Fibroblast of skin of scalp (primary cell): Measurements from ENCODE around the gene AATK.
"Not testable (repeated sequence)": the region's sequence is repeated elsewhere in the genome, so short reads cannot be mapped to it uniquely, and the experiment has no call there.

ENCODE experiments used
- DNase-seq: peaks from one replicate; pipeline ENCODE4 v3.0.0-alpha.2; 2013

Gene AATK

DNA sequence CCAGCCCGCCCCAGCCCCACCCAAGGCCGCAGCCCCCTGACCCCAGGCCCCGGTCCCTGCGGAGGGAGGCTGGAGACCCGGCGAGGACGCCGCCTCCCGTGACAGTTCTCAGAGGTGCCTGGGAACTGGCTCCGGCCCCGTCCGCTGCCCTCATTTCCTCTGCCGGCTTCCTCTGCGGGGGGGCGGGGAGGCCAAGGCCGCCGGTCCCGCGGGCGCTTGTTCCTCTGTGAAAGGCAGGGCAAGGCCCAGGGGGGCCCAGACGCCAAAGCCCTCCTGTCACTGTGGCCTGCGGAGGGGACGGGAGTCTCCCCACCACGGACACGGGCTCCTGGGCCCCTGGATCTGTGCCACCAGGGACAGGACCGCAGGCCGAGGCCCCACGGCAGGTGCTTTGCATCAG is 5.7 kb downstream of the AATK start:
- DNase-seq = no peak

DNA sequence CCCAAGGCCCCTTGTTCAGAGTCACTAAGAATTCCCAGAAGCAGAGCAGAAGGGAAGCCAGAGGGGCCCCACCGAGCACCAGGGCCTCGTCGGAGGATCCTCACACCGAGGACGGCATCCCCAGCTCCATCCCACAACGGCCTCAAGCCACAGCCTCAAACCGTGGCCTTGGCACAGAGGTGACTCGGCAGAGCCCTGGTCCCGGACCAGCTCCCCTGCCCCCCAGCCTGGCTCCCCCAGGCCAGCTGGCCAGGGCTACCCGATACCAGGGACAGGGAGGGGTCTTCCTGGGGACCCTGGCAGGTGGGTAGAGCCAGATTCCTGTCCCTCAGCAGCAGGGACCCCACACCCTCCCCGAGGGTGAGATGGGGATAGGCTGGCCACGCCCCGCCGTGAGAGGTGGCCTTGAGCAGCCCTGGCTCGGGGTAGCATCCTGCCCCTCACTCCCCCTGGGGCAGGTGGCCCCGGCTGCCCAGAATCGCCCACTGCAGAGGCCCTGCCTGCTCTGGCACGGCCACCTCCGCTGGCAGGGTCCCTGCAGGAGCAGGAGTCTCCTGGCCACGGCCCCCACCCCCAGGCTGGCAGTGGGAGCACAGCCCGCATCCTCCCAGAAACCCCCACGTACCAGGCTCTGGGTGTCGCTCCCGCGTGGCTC is 6.3 kb downstream of the AATK start:
- DNase-seq = no peak

DNA sequence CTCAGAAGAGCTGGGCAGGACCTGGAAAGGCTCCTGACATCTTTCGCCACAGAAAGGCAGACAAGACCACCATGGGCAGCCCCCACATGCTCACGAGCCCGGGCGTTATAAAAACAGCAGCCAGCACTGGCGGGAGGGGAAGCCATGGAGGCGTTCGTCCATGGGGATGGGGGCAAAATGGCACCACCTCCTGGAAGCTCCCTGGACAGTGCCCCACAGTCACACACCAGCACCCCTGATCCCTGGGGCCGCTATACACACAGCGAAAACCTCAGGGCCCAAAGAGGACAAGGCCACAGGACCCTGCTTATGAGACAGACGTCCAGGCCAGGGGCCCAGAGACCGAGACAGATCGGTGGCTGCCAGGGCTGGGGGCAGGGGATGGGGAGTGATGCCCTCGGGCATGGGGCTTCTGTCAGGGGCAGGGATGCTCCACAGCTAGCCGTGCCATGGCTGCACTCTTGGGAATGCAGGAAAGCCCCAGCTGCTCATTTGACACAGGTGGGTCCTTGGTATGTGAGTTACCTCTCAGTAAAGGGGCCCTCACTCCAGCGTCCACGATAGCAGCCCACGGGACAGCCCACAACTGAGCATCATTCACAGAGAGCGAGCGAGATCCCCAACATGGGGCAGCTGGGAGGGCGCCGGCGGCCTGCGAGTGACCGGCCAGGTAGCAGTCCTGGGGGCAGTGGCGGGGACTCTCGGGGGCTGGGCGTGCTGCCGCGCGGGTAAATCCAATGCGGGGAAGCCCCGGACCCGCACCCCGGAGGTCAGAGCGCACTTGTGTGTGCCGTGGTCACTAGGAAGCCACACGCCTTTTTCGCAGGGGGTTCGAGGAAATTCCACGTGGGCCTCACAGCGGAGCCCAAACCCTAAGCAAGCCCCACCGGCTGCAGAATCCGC is 7.1 kb downstream of the AATK start:
- DNase-seq = no peak

DNA sequence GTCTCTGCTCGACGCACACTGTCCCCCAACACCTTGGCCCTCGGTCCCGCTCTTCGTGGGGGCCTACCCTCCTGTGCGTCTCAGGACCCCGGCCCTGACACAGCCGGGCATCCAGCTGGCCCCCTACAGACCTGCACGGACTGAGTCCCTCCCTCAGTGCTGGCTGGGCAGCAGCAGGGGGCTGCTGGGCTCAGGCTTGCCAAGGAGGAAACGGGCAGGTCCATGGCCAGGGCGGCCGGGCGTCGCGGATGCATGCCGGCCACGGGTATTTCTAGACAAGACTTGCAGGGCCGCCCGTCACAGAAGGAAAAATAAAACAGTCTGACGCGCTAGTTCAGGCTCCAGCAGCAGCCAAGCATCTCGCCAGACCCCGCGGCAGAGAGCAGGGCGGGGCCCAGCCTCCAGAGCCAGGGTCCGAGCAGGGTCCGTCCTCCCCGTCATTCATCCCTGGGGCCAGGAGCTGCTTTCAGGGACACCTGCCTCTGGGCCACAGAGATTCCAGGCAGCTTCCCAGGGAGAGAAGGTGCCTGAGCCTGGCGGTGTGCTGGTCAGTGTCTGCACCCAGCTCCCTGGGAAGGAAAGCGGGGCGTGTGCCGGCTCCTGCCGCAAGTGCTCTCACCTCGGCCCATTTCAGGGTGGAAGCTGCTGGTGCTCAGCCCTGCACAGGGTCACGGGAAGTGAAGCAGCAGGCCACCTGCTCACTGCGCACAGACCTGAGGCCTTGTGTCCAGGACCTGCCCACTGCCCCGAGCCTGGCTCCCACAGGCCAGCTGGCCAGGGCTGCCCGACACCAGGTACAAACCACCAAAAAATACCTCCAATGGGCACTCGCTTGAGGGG is 8.0 kb downstream of the AATK start:
- no peak for DNase-seq

DNA sequence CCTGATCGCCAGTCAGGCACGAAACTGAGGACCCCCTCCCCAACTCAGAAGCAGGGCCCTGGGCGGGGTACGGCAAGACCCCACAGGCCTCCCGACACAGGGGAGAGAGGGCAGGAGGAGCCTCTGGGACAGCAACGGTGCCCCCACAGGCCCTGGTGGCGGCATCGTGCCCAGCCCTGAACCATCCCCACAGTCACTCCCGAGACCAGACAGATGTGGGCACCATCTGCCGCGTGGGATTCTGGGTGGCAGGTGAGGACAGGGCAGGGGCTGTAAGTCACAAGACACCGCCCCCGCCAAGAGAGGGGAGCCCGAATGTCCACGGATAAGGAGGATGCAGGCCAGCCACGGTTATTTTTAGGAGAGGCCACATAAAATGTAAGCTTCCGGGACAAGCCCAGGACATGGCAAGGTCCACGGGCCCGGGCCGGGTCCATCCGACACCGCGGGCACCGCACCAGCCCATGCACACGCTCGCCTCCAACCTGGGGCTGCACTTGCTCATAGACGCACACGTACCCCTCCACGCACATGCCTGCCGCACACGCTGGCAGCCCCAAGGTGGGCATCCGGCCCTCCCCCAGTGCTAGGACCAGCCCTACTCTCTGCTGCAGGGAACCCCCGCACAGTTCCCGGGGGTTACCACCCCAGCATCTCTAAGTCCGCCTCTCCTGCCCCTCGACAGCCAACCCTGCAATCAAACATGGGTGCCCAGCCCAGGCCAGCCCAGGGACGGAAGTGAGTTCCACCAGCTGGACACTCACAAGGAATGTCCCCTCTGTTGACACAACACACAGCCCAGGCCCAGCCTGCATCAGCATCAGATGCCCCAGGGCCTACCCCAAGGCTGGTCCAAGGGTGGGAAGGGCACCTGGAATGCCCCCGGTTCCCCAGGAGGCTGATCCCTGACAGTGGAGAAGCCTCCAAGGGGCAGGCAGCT is 8.9 kb downstream of the AATK start:
- DNase-seq = no peak

DNA sequence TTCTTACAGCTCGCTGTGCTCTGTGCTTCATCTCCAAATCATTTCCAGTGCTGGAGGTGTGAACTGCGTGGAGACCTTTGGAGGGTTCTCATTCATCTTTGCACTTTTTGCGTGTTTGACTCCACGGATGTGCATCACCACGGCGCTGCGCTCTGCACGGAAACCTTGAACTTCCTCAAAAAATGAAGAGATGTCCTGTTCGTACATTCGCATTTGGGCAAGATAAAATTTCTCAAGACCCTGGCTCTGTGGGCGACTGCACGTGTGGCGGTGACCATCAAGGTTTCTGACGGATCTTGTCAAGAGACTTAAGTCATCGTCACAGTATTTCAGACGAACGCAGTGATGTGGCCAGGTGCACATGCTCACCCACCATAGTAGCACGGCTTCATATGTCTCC is 11.1 kb downstream of the AATK start:
- no peak for DNase-seq

DNA sequence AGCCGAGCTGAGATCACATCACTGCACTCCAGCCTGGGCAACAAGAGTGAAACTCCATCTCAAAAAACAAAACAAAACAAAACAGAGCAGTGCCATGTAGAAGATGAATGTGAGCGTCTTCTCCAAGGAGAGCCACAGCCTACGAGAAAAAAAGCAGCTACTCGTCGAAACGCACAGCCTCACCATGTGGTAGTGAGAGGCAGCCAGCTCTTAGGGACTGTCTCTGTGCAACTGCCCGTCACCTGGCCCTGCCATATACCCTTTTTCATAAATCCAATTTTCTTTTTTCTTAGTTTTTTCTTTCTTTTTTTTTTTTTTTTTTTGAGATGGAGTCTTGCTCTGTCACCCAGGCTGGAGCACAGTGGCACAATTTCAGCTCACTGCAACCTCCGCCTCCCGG is 12.0 kb downstream of the AATK start:
- DNase-seq = not testable (repeated sequence)

DNA sequence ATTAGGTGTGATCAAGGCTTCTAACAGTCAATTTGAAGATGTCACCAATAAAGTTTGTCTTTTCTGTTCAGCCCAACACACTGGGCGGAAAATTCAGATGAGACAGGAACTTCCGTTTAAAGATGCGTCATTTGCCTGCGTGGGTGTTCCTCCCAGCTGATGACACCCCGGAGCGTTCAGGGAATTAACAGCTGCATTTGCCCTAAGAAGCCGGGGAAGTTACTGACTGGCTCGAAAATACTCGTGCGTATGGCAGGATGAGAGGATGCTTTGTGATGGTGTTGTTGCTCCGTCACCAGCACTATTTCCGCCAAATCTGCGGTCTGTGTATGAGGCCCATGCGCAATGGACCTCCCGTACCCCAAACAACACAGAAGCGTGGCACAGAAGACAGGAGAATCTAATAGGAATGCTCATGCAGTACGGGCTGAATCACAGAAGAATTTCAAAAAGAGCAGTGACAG is 12.6 kb downstream of the AATK start:
- DNase-seq = peak; percentile 40

DNA sequence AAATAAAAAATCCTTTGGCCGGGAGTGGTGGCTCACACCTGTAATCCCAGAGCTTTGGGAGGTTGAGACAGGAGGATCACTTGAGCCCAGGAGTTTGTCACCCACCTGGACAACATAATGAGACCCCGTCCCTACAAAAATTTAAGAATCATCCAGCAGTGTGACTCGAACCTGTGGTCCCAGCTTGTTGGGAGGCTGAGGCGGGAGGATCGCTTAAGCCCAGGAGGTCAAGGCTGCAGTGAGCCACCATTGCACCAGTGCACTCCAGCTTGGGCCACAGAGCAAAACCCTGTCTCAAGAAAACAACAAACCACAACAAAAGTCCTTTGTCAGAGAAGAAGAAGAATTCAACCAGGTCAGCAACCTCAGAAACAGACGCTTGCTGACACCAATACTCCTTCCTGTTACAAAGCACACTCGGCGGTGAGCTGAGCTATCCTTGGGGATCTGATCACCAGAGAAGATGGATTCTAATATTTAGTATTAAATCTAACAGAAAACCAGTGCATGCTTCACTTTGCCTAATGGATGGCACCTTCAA is 13.7 kb downstream of the AATK start:
- no peak for DNase-seq

DNA sequence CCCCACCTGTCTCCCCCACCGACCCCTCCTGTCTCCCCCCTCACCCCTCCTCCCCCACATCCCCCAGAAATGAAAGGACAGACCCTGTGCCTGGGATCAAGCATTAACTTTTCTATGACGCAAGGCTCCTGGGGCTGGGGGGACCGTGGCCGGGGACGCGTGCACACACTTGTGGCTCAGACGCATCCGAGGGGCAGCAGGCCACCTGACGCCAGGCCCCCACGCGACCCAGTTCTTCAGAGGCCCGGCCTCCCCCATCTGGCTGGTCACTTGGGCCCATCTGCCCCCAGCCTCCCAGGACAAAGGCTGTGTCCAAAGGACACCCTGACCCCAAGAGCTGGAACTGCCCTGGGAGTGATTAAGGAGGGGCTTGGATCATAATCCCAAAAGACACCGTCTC is 14.7 kb downstream of the AATK start:
- no peak for DNase-seq

DNA sequence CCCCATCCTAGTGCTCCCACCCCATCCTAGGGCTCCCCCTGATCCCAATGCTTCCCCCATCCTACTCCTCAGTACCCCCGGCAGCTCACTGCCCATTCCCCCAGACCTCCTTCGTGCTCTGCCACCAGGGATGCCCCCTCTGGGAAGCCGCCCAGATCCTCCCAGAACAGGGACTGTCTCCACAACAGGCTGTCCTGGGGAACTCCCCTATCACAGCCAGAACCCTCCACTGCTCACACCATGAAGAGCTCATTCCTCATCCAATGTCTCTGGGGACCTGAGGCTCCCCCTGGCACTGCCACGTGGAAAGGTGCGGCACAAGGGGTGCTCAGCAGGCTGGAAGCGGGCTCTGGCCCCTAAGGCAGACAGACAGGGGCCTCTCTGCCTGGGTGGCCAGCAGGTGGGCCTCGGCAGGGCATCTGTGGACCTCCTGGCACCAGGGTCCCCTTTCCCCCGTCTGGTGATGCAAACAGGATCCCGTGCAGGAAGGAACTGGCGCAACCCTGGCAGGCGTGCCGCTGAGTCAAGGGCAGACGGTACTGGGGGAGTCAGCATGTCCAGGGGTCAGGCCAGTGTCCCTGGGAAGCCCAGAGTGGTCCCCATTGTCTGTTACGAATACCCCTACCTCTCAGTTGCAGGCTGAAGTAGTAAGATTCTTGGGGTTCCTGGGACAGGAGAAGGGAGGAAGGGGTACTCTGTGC is 15.5 kb downstream of the AATK start:
- DNase-seq = no peak

DNA sequence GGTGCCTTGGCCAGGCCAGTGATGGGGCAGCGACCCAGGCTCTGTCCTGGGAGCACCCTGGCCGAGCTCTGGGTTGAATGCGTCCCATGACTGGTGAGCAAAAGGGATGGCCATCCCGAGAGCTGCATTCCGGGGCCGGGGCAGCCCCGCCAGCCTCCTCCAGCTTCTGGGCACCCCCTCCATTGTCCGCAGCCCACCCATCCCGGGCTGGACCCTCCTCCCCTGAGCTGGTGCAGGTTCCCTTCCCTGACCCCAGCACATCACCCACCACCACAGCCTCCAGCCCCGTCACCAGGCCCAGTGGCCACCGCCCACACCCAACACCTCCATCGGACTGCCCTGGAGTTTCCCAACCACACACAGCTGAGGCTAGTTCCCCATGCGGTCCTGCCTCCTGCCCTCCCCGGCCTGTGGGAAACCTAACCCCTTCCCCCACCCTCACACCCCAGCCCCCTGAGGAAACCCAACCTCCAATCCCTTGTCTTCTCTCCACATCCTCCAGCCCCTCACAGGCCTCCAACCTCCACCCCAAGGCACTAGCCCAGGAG is 17.0 kb downstream of the AATK start:
- DNase-seq = no peak

DNA sequence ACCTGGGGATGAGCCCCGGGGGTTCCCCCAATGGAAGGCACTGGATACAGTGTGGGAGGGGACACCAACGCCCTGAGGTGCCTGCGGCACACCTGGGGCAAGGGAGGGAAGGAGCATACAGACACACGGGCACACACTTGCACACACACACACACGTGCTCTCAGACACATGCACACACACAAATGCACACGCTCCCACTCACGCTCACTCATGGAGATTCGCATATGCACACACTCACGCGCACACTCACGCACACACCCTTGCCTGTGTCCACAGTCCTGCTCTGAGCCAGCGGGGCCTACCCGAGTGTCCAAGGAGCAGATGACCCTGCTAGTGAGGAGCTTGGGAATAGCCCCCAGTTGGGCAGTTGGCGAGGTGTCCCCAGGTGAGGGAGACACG is 17.4 kb downstream of the AATK start:
- no peak for DNase-seq

DNA sequence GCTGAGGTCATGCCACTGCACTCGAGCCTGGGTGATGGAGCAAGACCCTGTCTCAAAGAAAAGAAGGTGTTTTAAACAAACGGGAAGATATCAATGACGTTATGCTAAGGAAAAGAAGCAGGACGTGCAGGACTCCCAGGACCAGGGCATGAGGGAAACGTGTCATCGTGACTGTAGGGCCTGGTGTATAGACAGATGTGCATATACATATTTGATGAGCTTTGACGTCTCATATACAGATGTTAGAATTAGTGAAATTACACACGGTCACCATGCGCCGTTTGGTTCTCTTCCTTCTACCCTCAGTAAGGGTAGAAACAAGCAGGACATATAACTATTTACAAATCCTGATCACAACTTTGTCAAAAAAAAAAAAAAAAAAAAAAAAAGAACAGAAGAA is 18.3 kb downstream of the AATK start:
- DNase-seq = no peak

DNA sequence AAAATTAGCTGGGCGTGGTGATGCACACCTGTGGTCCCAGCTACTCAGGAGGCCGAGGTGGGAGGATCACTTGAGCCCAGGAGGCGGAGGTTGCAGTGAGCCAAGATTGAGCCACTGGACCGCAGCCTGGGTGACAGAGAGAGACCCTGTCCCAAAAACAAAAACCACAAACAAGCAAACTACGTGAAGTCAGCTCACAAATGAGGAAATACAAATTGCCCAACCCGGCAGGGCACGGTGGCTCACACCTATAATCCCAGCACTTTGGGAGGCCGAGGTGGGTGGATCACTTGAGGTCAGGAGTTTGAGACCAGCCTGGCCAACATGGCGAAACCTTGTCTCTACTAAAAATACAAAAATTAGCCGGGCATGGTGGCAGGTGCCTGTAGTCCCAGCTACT is 19.8 kb downstream of the AATK start:
- DNase-seq = not testable (repeated sequence)

DNA sequence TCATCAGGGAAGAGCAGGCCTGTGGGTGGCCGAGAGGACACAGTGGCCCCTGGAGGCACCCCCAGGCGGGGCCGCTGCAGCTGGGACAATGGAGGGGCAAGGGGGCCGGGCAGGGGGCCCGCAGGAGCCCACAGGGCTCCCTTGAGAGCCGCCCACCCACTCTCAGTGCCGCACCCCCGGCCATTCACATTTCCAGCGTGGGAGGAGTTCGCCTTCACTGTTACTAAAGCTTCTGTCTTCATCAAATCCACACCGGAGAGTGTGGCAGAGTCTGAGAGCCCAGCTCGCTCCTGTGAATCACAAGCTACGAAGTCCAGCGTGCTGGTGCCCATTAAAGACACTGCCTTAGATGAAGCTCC is 21.6 kb downstream of the AATK start:
- no peak for DNase-seq

DNA sequence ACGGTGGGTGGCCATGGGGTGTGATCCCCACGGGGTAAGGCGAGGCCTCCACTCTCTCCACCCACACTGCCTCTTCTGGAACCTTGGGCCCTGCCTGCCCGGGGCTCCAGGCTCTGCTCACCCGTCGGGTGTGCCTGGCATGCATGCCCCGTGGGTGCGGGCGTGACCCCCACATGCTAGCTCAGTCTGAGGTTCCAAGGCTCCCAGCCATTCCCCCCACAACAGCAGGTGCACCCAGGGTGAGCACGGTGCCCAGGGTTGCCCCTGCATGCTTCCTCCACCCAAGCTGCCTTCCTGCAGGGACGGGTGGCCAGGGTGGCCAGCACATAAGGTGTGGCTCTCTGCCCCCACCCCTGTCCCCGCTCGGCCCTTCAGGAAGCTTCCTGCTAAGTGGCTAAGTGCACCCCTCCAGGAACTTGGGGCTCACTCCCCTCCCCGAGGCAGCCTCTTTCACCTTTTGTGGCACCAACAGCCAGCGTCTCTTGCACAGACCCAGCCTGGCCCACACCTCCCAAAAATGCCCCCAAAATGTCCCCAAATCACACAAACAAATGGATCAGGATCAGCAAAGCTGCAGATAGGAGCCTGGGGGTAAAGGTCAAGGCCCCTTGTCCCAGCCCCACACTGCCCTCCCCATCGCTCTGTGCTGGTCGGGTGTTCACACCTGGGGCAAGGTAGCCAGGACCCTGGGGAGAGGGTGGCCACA is 22.2 kb downstream of the AATK start:
- no peak for DNase-seq

DNA sequence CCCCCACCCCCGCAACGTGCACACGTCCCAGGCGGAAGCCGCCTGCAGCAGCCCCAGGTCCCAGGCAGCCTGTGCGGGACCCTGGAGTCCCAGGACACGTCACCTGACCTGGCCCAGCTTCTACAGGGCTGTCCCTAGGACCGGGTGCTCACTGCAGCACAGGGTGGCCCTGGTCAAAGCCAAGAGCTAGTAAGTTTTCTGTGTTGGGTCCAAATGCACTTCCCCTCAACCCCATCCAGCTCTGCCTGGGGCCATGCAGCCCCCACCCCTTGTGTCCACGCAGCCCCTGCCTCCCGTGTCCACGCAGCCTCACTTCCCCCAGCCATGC is 22.9 kb downstream of the AATK start:
- no peak for DNase-seq

DNA sequence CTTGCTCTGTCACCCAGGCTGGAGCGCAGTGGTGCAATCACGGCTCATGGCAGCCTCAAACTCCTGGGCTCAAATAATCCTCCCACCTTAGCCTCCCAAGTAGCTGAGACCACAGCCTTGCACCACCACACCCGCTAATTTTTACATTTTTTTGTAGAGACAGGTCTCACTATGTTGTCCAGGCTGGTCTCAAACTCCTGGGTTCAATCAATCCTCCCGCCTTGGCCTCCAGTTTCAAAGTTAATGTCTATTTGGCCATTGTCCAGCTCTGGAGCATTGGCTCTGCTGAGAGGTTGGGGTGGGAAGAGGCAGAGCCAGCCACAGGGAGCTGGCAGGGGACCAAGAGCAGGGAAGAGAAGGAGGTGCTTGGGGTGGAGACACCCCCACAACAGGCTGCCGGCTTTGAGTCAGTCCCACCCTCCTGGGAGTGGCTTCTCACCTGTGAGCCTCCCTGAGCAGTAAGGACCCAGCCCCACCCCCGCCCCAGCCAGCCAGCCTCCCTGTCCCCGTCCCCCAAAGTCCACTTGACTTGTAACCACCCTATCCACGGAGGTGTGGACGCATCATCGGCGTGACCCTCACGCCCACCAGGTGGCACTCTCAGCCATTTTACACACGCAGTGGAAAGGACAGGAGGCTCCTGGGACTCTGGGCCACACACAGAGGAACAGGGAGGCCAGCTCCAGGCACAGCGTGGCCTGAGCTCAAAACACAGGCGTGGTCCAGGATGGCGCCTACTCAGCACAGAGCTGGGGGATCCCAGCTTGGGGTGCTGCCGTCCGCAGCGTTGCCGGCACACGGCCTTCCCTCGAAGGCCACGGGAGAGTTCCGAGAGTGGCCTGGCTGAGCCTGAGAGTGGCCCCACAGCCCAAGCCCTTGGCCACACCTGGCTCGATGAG is 23.5 kb downstream of the AATK start:
- peak; percentile 75 for DNase-seq
